Ishikawa (cell line): Measurements from ENCODE around the gene IRAK2.

Experiments
- CEBPB ChIP-seq: IDR thresholded peaks from 2 replicates; pipeline ENCODE4 v1.6.1; 2012
- CREB1 ChIP-seq: IDR thresholded peaks from 2 replicates; pipeline ENCODE4 v1.6.1; 2012; ENCODE audit warnings: low read depth
- EGR1 ChIP-seq: IDR thresholded peaks from 2 replicates; pipeline ENCODE4 v1.6.1; 2012
- EP300 ChIP-seq: IDR thresholded peaks from 2 replicates; pipeline ENCODE4 v1.6.1; 2012; ENCODE audit warnings: borderline replicate concordance
- FOXM1 ChIP-seq: IDR thresholded peaks from 2 replicates; pipeline ENCODE4 v1.6.1; 2012; ENCODE audit warnings: low read depth, borderline replicate concordance
- NFIC ChIP-seq: IDR thresholded peaks from 2 replicates; pipeline ENCODE4 v1.6.1; 2012
- RAD21 ChIP-seq: IDR thresholded peaks from 2 replicates; pipeline ENCODE4 v1.6.1; 2012; ENCODE audit warnings: low read depth
- TAF1 ChIP-seq: IDR thresholded peaks from 2 replicates; pipeline ENCODE4 v1.6.1; 2012; ENCODE audit warnings: low read depth, mild to moderate bottlenecking
- TCF12 ChIP-seq: IDR thresholded peaks from 2 replicates; pipeline ENCODE4 v1.6.1; 2012; ENCODE audit warnings: low read depth
- TEAD4 ChIP-seq: IDR thresholded peaks from 2 replicates; pipeline ENCODE4 v1.6.1; 2012
- YY1 ChIP-seq: IDR thresholded peaks from 2 replicates; pipeline ENCODE4 v1.6.1; 2012; ENCODE audit warnings: low read depth
- ZBTB7A ChIP-seq: IDR thresholded peaks from 2 replicates; pipeline ENCODE4 v1.6.1; 2012; ENCODE audit warnings: low read depth
- TF ChIP-seq, protein P1 (sequence below): IDR thresholded peaks from 2 replicates; pipeline ENCODE4 v1.6.1; 2012
- TF ChIP-seq, protein P2 (sequence below): IDR thresholded peaks from 2 replicates; pipeline ENCODE4 v1.6.1; 2012; ENCODE audit warnings: low read depth, mild to moderate bottlenecking
- TF ChIP-seq, protein P3 (sequence below): IDR thresholded peaks from 2 replicates; pipeline ENCODE4 v1.6.1; 2012

IRAK2 gene

DNA sequence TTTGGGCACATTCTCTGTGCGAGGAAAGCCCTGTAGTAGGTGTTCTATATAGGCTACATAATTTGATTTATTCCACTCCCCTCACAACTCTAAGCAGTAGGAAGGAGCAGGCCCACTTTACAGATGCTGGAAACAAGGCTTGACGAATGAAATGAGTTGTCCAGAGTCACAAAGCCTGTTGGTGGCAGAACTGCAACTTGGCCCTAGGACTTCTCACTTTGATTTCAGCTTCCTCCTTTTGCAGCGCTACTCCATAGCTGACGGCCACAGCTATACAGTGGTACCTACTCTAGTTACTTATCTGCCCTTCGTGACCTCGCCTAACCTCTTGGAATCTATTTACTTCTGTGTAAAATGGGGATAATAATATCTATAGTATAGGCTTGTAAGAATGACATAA lies 2.5 kb upstream of the IRAK2 start:
- TF ChIP-seq, protein P1, sequence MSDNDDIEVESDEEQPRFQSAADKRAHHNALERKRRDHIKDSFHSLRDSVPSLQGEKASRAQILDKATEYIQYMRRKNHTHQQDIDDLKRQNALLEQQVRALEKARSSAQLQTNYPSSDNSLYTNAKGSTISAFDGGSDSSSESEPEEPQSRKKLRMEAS, result no peak
- TF ChIP-seq CEBPB, result no peak
- TF ChIP-seq EP300, result no peak
- TF ChIP-seq CREB1, result no peak
- no peak for TF ChIP-seq EGR1
- TF ChIP-seq YY1, result no peak
- TF ChIP-seq, protein P2, sequence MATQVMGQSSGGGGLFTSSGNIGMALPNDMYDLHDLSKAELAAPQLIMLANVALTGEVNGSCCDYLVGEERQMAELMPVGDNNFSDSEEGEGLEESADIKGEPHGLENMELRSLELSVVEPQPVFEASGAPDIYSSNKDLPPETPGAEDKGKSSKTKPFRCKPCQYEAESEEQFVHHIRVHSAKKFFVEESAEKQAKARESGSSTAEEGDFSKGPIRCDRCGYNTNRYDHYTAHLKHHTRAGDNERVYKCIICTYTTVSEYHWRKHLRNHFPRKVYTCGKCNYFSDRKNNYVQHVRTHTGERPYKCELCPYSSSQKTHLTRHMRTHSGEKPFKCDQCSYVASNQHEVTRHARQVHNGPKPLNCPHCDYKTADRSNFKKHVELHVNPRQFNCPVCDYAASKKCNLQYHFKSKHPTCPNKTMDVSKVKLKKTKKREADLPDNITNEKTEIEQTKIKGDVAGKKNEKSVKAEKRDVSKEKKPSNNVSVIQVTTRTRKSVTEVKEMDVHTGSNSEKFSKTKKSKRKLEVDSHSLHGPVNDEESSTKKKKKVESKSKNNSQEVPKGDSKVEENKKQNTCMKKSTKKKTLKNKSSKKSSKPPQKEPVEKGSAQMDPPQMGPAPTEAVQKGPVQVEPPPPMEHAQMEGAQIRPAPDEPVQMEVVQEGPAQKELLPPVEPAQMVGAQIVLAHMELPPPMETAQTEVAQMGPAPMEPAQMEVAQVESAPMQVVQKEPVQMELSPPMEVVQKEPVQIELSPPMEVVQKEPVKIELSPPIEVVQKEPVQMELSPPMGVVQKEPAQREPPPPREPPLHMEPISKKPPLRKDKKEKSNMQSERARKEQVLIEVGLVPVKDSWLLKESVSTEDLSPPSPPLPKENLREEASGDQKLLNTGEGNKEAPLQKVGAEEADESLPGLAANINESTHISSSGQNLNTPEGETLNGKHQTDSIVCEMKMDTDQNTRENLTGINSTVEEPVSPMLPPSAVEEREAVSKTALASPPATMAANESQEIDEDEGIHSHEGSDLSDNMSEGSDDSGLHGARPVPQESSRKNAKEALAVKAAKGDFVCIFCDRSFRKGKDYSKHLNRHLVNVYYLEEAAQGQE, result no peak
- no peak for TF ChIP-seq NFIC
- no peak for TF ChIP-seq FOXM1
- TF ChIP-seq, protein P3, sequence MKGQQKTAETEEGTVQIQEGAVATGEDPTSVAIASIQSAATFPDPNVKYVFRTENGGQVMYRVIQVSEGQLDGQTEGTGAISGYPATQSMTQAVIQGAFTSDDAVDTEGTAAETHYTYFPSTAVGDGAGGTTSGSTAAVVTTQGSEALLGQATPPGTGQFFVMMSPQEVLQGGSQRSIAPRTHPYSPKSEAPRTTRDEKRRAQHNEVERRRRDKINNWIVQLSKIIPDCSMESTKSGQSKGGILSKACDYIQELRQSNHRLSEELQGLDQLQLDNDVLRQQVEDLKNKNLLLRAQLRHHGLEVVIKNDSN, result no peak
- no peak for TF ChIP-seq ZBTB7A
- TF ChIP-seq TEAD4, result no peak
- TF ChIP-seq TAF1, result no peak
- TF ChIP-seq TCF12, result no peak

DNA sequence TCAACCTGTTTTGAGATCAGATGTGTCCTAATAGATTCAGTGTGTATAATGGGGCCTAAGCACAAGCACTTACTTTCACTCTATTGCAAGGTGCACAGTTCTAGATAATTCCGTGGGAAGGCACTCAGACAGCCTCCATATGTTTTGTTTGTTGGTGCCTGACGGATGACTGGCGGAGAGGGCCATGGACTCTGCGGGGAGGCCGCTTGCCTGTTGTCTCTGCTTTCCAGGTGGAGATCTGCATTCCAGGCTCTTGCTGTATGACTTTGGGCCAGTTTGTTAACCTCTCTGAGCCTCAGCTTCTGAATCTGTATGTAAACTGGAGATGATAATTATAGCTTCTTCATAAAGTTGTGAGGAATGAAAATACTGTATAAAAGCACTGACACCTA lies 1.5 kb downstream of the IRAK2 start:
- TF ChIP-seq YY1 (no peak), ZBTB7A (no peak), TEAD4 (no peak), CEBPB (no peak), EGR1 (no peak), CREB1 (no peak), FOXM1 (no peak), TCF12 (no peak), RAD21 (no peak)
- TF ChIP-seq, protein P1, result no peak
- TF ChIP-seq, protein P3, result no peak
- TF ChIP-seq, protein P2, result no peak

DNA sequence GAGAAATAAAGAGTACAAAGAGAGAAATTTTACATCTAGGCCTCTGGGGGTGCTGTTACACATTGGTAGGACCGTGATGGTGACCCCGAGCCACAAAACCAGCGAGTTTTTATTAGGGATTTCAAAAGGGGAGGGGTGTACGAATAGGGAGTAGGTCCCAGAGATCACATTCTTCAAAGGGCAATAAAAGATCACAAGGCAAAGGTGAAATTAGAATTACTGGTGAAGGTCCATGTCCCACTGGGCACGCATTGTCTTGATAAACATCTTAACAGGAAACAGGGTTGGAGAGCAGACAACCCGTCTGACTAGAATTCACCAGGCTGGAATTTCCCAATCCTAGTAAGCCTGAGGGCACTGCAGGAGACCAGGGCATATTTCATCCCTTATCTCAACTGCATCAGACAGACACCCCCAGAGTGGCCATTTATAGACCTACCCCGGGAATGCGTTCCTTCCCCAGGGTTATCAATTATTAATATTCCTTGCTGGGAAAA lies 4.3 kb downstream of the IRAK2 start:
- TF ChIP-seq EGR1 (no peak), RAD21 (0 out of 2 replicates have a peak, but pooled peaks have one; percentile 5), YY1 (no peak)

DNA sequence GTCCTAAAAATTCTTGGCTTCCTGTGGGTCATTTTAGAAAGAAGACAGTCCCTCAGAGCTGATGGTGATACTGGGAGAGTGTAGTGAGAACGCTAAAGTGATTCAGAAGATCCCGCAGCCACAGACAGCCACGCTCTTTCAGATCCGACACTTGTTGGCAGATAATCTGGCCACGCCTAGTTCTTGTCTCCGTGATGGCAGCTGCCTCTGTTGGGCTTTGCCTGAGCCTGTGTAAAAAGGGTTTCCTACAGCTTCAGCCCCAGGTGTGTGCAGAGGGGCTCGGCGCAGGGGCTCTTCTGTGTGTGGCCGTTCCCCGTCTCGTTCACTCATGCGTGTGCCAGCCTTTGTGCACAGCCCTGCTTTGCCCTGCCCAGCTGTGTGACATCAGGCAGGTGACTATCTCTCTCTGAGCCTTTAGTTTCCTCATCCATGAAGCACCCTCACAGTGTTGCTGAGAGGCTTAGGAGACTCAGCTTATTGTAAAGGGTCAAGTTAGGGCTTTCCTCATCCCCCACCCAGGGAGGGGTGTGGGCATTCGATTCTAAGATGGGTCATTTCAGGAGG lies 6.3 kb downstream of the IRAK2 start:
- TF ChIP-seq TEAD4, result no peak
- no peak for TF ChIP-seq TCF12
- TF ChIP-seq RAD21, result no peak
- TF ChIP-seq YY1, result no peak
- no peak for TF ChIP-seq CEBPB
- TF ChIP-seq FOXM1, result no peak
- TF ChIP-seq, protein P1, result no peak
- TF ChIP-seq, protein P2, result no peak
- no peak for TF ChIP-seq EGR1
- TF ChIP-seq, protein P3, result no peak
- no peak for TF ChIP-seq ZBTB7A
